GM18858 (cell line): ENCODE data around the gene SCNN1G.
"Not testable (repeated sequence)": the region's sequence is repeated elsewhere in the genome, so short reads cannot be mapped to it uniquely, and the experiment has no call there.

Source experiments
- ATAC-seq: cut with Tn5 transposase; IDR thresholded peaks from one replicate; pipeline ENCODE4 v1.9.1; 2021; ENCODE audit not compliant: unreplicated experiment

The SCNN1G gene

GRCh38 chr16:23248261-23249194, 66.0 kb downstream of the SCNN1G start:
- no peak for ATAC-seq

- no peak for ATAC-seq
Observed at GRCh38 chr16:23249830-23250229, 67.3 kb downstream of the SCNN1G start.

GRCh38 chr16:23252310-23252709, 69.8 kb downstream of the SCNN1G start:
- ATAC-seq: no peak

GRCh38 chr16:23253650-23254049, 71.1 kb downstream of the SCNN1G start:
- ATAC-seq: not testable (repeated sequence)

GRCh38 chr16:23254338-23254737, 71.8 kb downstream of the SCNN1G start:
- ATAC-seq: no peak

- no peak for ATAC-seq
Observed at GRCh38 chr16:23255000-23255399, 72.5 kb downstream of the SCNN1G start.

- no peak for ATAC-seq
Observed at GRCh38 chr16:23256440-23256839, 73.9 kb downstream of the SCNN1G start.

GRCh38 chr16:23257682-23258081, 75.1 kb downstream of the SCNN1G start:
- no peak for ATAC-seq

- no peak for ATAC-seq
Observed at GRCh38 chr16:23258919-23259237, 76.3 kb downstream of the SCNN1G start.
